ENCODE data around the gene DAZAP1. TPM values are rescaled to one million over a fixed set of nuclear protein-coding genes. Genes with fewer than 3 reads are reported as not detected.

Gene DAZAP1
- total RNA-seq, 1 experiment from 2014 or later = 177 TPM

- no peak for DNase-seq
Measured at GRCh38 chr19:1400281-1401137, 6.9 kb upstream of the DAZAP1 start.

GRCh38 chr19:1401138-1401888 is 6.1 kb upstream of the DAZAP1 start, which contains the start of gene GAMT:
GAMT (minus strand) TSS chr19:1401542; CDS start chr19:1401476, 66 bp downstream.
- no peak for TF ChIP-seq EZH2 (IDR thresholded peaks at IDR 0.05; ENCODE audit: low read length, unreplicated experiment)
- TF ChIP-seq EZH2phosphoT487 (IDR thresholded peaks at IDR 0.05; ENCODE audit: borderline replicate concordance, low read length) = no peak
- peak; percentile 51 for TF ChIP-seq CTCF (conservative IDR thresholded peaks at IDR 0.05; ENCODE audit: low read depth, low read length)
- H3K79me2 ChIP-seq (ENCODE audit: low read length) = peaks cover 11% of the 10 kb centered on the region
- CTCF ChIA-PET = no interaction called here
- no TSS peak for BruUV-seq (replicated peaks)
- peak within 1 kb of the TSS; percentile 78 for H2AFZ ChIP-seq (ENCODE audit: low read length)
- H3K36me3 ChIP-seq (ENCODE audit: low read depth, low read length) = no peaks in the 10 kb centered on the region
- no peaks in the 10 kb centered on the region for H3K9me3 ChIP-seq (ENCODE audit: low read length)
- H3K4me1 ChIP-seq (ENCODE audit: insufficient read depth, low read length) = peaks cover 2% of the 10 kb centered on the region; the same call in 1 of the 2 replicates
- POLR2A ChIA-PET (ENCODE audit: unreplicated experiment) = interaction anchor here (0.5 kb wide), 1 partner anchor 429 kb away, joined by 18 read pairs; no protein-coding TSS in a partner anchor
- H3F3A ChIP-seq (ENCODE audit: low read length, unreplicated experiment) = no peaks in the 10 kb centered on the region
- H3K4me2 ChIP-seq (ENCODE audit: low read length) = peak within 1 kb of the TSS; percentile 96
- no peaks in the 10 kb centered on the region for H3K27me3 ChIP-seq (ENCODE audit: low read length)
- no peak within 1 kb of the TSS for H3K27ac ChIP-seq (ENCODE audit: low read length)
- H3K9me2 ChIP-seq (replicated peaks; ENCODE audit: low read length) = no peaks in the 10 kb centered on the region
- H3K9ac ChIP-seq (ENCODE audit: low read length) = peak within 1 kb of the TSS; percentile 63
- peak; percentile 43 for DNase-seq
- H3K4me3 ChIP-seq (ENCODE audit: low read length) = peak within 1 kb of the TSS; percentile 82
- peak; percentile 69 for ATAC-seq
- intact Hi-C loops (cut with micrococcal nuclease) = no loop called here
- no peaks in the 10 kb centered on the region for H4K20me1 ChIP-seq (ENCODE audit: low read length)

More at GRCh38 chr19:1400281-1401137, 6.9 kb upstream of the DAZAP1 start:
- intact Hi-C loops (cut with micrococcal nuclease) = no loop called here
- Histone ChIP-seq H3K9me3 (ENCODE audit: low read length) (no peaks in the 10 kb centered on the region), H4K20me1 (ENCODE audit: low read length) (no peaks in the 10 kb centered on the region), H3K4me3 (ENCODE audit: low read length) (peak overlapping the region; percentile 82), H3K4me1 (ENCODE audit: insufficient read depth, low read length) (no peaks in the 10 kb centered on the region), H3K27ac (ENCODE audit: low read length) (no peak overlapping the region), H3K36me3 (ENCODE audit: low read depth, low read length) (no peaks in the 10 kb centered on the region), H2AFZ (ENCODE audit: low read length) (peak overlapping the region; percentile 78), H3K79me2 (ENCODE audit: low read length) (peaks cover 11% of the 10 kb centered on the region), H3F3A (ENCODE audit: low read length, unreplicated experiment) (no peaks in the 10 kb centered on the region), H3K9ac (ENCODE audit: low read length) (peak overlapping the region; percentile 63), H3K9me2 (replicated peaks; ENCODE audit: low read length) (no peaks in the 10 kb centered on the region), H3K4me2 (ENCODE audit: low read length) (peak overlapping the region; percentile 96), H3K27me3 (ENCODE audit: low read length) (no peaks in the 10 kb centered on the region)
- CTCF ChIA-PET = no interaction called here
- POLR2A ChIA-PET (ENCODE audit: unreplicated experiment) = interaction anchor here (0.5 kb wide), 1 partner anchor 428 kb away, joined by 18 read pairs; no protein-coding TSS in a partner anchor
- TF ChIP-seq CTCF (conservative IDR thresholded peaks at IDR 0.05; ENCODE audit: low read depth, low read length) = no peak
- TF ChIP-seq EZH2phosphoT487 (IDR thresholded peaks at IDR 0.05; ENCODE audit: borderline replicate concordance, low read length) = no peak
- TF ChIP-seq EZH2 (IDR thresholded peaks at IDR 0.05; ENCODE audit: low read length, unreplicated experiment) = no peak
- BruUV-seq (replicated peaks) = no TSS peak
- peak; percentile 42 for ATAC-seq
